ENCODE measurements around the gene HOXD1. TPM values are rescaled to one million over a fixed set of nuclear protein-coding genes. Genes with fewer than 3 reads are reported as not detected.

HOXD1 gene
- total RNA-seq, 1 experiment from 2014 or later = not detected

GRCh38 chr2:176157499-176158185 is 30.8 kb upstream of the HOXD1 start:
- no peaks in the 10 kb centered on the region for H3K79me1 ChIP-seq (ENCODE audit: insufficient read depth, low read depth, low read length, poor library complexity, severe bottlenecking)
- DNase-seq = peak; percentile 62
- H4K8ac ChIP-seq (replicated peaks; ENCODE audit: insufficient read length, low read depth, low read length) = no peak overlapping the region
- no peak overlapping the region for H3K56ac ChIP-seq (ENCODE audit: insufficient read length, low read depth, low read length)
- H3K4me1 ChIP-seq (ENCODE audit: insufficient read depth, low read length) = no peaks in the 10 kb centered on the region; the same call in 1 of the 2 replicates
- no peak overlapping the region for H3T11ph ChIP-seq (ENCODE audit: low read length)
- no peak overlapping the region for H2BK5ac ChIP-seq (ENCODE audit: insufficient read length, low read length)
- no peak overlapping the region for H3K14ac ChIP-seq (ENCODE audit: insufficient read depth, low read length)
- no peaks in the 10 kb centered on the region for H3K23me2 ChIP-seq (ENCODE audit: insufficient read length, low read depth, low read length, poor library complexity, severe bottlenecking)
- H2AFZ ChIP-seq (ENCODE audit: low read length) = no peak overlapping the region
- no peak overlapping the region for H2BK15ac ChIP-seq (ENCODE audit: low read depth, low read length)
- no peak overlapping the region for H2BK120ac ChIP-seq (ENCODE audit: low read depth, low read length, poor library complexity, severe bottlenecking)
- Mint-ChIP-seq H3K4me1 (peaks cover 6 to 24% of the 10 kb centered on the region in 2 experiments; a peak in 3 of 4 replicates), H3K27ac (no peak overlapping the region), H3K36me3 (ENCODE audit: insufficient read depth in 1 of 3, low read depth in 3 of 3) (no peaks in the 10 kb centered on the region; a peak in 1 of 7 replicates), H3K4me3 (peak overlapping the region in 1 of 2 experiments; percentile 8; a peak in 2 of 5 replicates), H3K9me3 (peaks cover 0 to 5% of the 10 kb centered on the region in 2 experiments; a peak in 3 of 5 replicates), H3K27me3 (ENCODE audit: low read depth) (peaks cover 100% of the 10 kb centered on the region)
- no CpG with 5 or more reads among the region's 43 CpGs for WGBS (ENCODE audit: extremely low coverage, insufficient read length, low lambda C conversion rate)
- no peak overlapping the region for H3K4ac ChIP-seq (ENCODE audit: low read depth, low read length)
- no peaks in the 10 kb centered on the region for H3K9me3 ChIP-seq (ENCODE audit: control insufficient read depth, low read depth, low read length)
- H3K4me2 ChIP-seq (ENCODE audit: insufficient read depth, insufficient read length, low read length) = no peak overlapping the region
- H4K20me1 ChIP-seq (ENCODE audit: control insufficient read depth, insufficient read depth, insufficient read length) = peaks cover 2% of the 10 kb centered on the region
- H3K27ac ChIP-seq (ENCODE audit: insufficient read length, low read depth, low read length) = no peak overlapping the region
- no peak overlapping the region for H2BK12ac ChIP-seq (ENCODE audit: insufficient read length, low read depth, low read length)
- no peak overlapping the region for H2AK5ac ChIP-seq (ENCODE audit: insufficient read length, low read length)
- H3K27me3 ChIP-seq (ENCODE audit: insufficient read depth, low read length) = peaks cover 100% of the 10 kb centered on the region
- H3K79me2 ChIP-seq (ENCODE audit: insufficient read depth, low read length) = no peaks in the 10 kb centered on the region
- no peak overlapping the region for H2BK20ac ChIP-seq (ENCODE audit: low read depth, low read length, poor library complexity, severe bottlenecking)
- no peak overlapping the region for H4K5ac ChIP-seq (ENCODE audit: insufficient read length, low read depth, low read length)
- H3K9ac ChIP-seq (ENCODE audit: extremely low read depth, insufficient read length, low read length) = no peak overlapping the region
- no peak for TF ChIP-seq CTCF (conservative IDR thresholded peaks at IDR 0.05)
- H4K91ac ChIP-seq (ENCODE audit: insufficient read length, low read depth, low read length) = no peak overlapping the region
- no peak overlapping the region for H3K23ac ChIP-seq (ENCODE audit: insufficient read length, low read depth, low read length)
- no peak overlapping the region for H3K18ac ChIP-seq (ENCODE audit: insufficient read length, low read depth, low read length)
